Aorta (tissue), 5 donors: ENCODE results near the gene SMPD3. TPM values are rescaled to one million over a fixed set of nuclear protein-coding genes. Genes with fewer than 3 reads are reported as not detected.

Experiments
- ATAC-seq: fragments of 200-7000 bp; cut with Tn5 transposase; one replicate; pipeline ENCODE4 v1.9.1; 2022; ENCODE audit warnings: moderate library complexity; ENCODE audit not compliant: low FRiP score
- DNase-seq, 2 donors: peaks; one replicate each; pipeline ENCODE4 v3.0.0-alpha.2; 2020
- H3K27ac ChIP-seq, 2 donors: one replicate each; pipeline ENCODE4 v1.5.1; 2013; ENCODE audit warnings: low read length in 2 of 2, mild to moderate bottlenecking in 2 of 2, moderate library complexity in 2 of 2, control low read depth in 1 of 2, inconsistent platforms in 1 of 2, low read depth in 1 of 2
- H3K27me3 ChIP-seq, 2 donors: one replicate each; pipeline ENCODE4 v1.6.1; 2013; ENCODE audit warnings: control low read depth in 1 of 2, low read length in 1 of 2, mild to moderate bottlenecking in 1 of 2, moderate library complexity in 1 of 2; ENCODE audit not compliant: insufficient read depth in 2 of 2, control insufficient read depth in 1 of 2
- H3K36me3 ChIP-seq, 2 donors: one replicate each; pipeline ENCODE4 v1.6.1; 2013; ENCODE audit warnings: control low read depth in 1 of 2, low read length in 1 of 2, mild to moderate bottlenecking in 1 of 2; ENCODE audit not compliant: insufficient read depth in 2 of 2, control insufficient read depth in 1 of 2
- H3K4me1 ChIP-seq, 2 donors: one replicate each; pipeline ENCODE4 v1.6.1; 2013; ENCODE audit warnings: low read length in 2 of 2, control low read depth in 1 of 2, mild to moderate bottlenecking in 1 of 2, moderate library complexity in 1 of 2; ENCODE audit not compliant: insufficient read depth in 2 of 2, control insufficient read depth in 1 of 2
- H3K4me3 ChIP-seq, 2 donors: one replicate each; pipeline ENCODE4 v1.5.1; 2013; ENCODE audit warnings: low read length in 2 of 2, control low read depth in 1 of 2, mild to moderate bottlenecking in 1 of 2
- H3K9me3 ChIP-seq: one replicate; pipeline ENCODE4 v1.6.1; 2013; ENCODE audit warnings: mild to moderate bottlenecking, low read length; ENCODE audit not compliant: control insufficient read depth
- WGBS, 2 donors: extraction: QIAGEN DNeasy Blood & Tissue Kit; methylation state at CpG; one replicate each; pipeline ENCODE4 v1.1.7; 2013; 5-methylcytosine and 5-hydroxymethylcytosine counted together
- intact Hi-C, 2 donors: fragments of 100-400 bp; cut with DNase I; formaldehyde crosslinking; loops; one replicate each; pipeline versions ENCODE4 v1.14.2 to v1.15.0; 2022
- polyA plus RNA-seq, 2 donors: library from polyadenylated mRNA; stranded (reverse); fragments of 200-250 nt; gene quantifications; one replicate each; pipeline ENCODE4 v1.2.3, GENCODE V29; 2013
- total RNA-seq, 2 donors: library from RNA; stranded (reverse); fragmentation: NEBNext Ultra II Directional; extraction: Animal tissue kit (Norgen Biotek cat#: 25700); gene quantifications; one replicate each; pipeline ENCODE4 v1.2.1, GENCODE V29; 2021
- donor health status: healthy with polysubstance abuse.
- donor health status: Bipolar disorder and iron deficiency.
- donor health status: DM: no; HTN: no; CAD: no.
- donor health status: DM: no; HTN: no; CAD: no.
- donor health status: DM: yes; HTN: yes; CAD: no.

The SMPD3 gene
- total and polyA plus RNA-seq, 4 donors = 0.29 to 7.5 (median 1.1) TPM; not detected in 1

DNA sequence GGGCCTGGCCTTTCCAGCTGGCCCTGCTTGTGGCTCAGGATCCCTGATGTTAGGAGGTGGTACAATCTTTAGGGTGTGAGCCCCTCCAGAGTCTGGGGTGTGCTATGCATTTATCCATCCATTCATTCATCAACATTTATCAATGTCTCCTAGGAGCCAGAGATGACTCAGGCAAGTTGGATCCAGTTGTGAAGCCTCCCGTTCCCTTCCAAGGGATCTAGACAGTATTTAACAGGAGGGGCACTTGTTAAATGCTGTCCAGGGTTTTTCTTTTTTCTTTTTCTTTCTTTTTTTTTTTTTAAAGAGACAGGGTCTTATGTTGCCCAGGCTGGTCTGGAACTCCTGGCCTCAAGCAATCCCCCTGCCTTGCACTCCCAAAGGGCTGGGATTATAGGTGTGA is 42.0 kb upstream of the SMPD3 start:
- Histone ChIP-seq H3K4me1 (no peaks in the 10 kb centered on the region), H3K27ac (no peak overlapping the region), H3K9me3 (no peaks in the 10 kb centered on the region), H3K4me3 (no peak overlapping the region), H3K36me3 (no peaks in the 10 kb centered on the region), H3K27me3 (no peaks in the 10 kb centered on the region)
- ATAC-seq = no peak
- WGBS, 2 donors = 78 to 82% methylated on average over 1 of the region's 1 CpG
- intact Hi-C loops = no loop called here
- DNase-seq = no peak

DNA sequence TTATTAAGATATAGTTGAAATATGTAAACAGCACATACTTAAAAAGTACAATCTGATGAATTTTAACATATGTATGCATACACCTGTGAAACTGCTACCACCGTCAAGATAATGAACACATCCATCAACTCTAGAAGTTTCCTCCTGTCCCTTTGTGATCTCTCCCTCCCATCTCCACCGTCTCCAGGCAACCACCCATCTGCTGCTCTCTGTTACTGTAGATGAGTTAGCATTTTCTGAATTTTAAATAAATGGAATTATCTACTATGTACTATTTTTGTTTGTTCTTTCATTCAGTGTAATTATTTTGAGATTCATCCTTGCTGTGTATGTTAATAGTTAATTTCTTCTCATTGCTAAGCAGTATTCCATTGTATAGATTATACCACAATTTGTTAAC is 40.2 kb upstream of the SMPD3 start:
- Histone ChIP-seq H3K27me3 (no peaks in the 10 kb centered on the region), H3K27ac (no peak overlapping the region), H3K4me3 (no peak overlapping the region), H3K36me3 (no peaks in the 10 kb centered on the region), H3K4me1 (no peaks in the 10 kb centered on the region), H3K9me3 (no peaks in the 10 kb centered on the region)
- DNase-seq = no peak
- ATAC-seq = no peak
- intact Hi-C loops = no loop called here
- WGBS, 2 donors = 54 to 69% methylated on average over 2 of the region's 2 CpGs

DNA sequence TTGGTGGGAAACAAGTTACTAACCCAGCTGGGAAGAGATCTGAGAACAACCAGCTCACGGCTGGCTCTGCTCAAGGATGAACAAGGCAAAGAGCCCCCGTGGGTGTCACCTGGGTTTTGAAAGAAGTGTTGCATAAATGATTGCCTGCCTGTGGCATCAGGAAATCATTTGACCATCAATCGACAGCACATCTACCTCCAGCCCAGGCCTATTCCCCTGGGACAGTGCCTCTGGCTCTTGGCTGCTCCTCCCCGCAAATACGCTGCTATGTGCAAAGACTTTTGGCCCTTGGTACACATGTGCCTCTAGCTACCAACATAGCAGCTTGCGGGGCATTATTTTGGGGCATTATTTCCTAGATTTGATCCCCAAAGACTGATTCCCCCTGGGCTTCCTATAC is 39.4 kb upstream of the SMPD3 start:
- DNase-seq (peak in 1 of 2 donors; percentile 3), ATAC-seq (no peak)
- H3K27ac ChIP-seq = no peak overlapping the region
- H3K4me3 ChIP-seq = no peak overlapping the region
- H3K27me3 ChIP-seq = no peaks in the 10 kb centered on the region
- H3K36me3 ChIP-seq = no peaks in the 10 kb centered on the region
- 62 to 68% methylated on average over 6 of the region's 6 CpGs for WGBS, 2 donors
- intact Hi-C loops = no loop called here
- no peaks in the 10 kb centered on the region for H3K9me3 ChIP-seq
- H3K4me1 ChIP-seq = no peaks in the 10 kb centered on the region

- Histone ChIP-seq H3K9me3 (no peaks in the 10 kb centered on the region), H3K4me3 (no peak overlapping the region), H3K4me1 (no peaks in the 10 kb centered on the region), H3K36me3 (no peaks in the 10 kb centered on the region), H3K27me3 (no peaks in the 10 kb centered on the region), H3K27ac (no peak overlapping the region)
- intact Hi-C loops = no loop called here
- ATAC-seq (no peak), DNase-seq (no peak)
- WGBS, 2 donors = 17 to 21% methylated on average over 4 of the region's 4 CpGs
Measured at GRCh38 chr16:68487203-68487514, 38.9 kb upstream of the SMPD3 start.

- no peaks in the 10 kb centered on the region for H3K9me3 ChIP-seq
- no peaks in the 10 kb centered on the region for H3K36me3 ChIP-seq
- DNase-seq (no peak), ATAC-seq (no peak)
- intact Hi-C loops = no loop called here
- H3K4me3 ChIP-seq = no peak overlapping the region
- no peaks in the 10 kb centered on the region for H3K27me3 ChIP-seq
- WGBS, 2 donors = 7 to 23% methylated on average over 4 of the region's 4 CpGs
- H3K27ac ChIP-seq = no peak overlapping the region
- H3K4me1 ChIP-seq = no peaks in the 10 kb centered on the region
Measured at GRCh38 chr16:68486502-68487202, 38.3 kb upstream of the SMPD3 start.

- Histone ChIP-seq H3K27ac (no peak overlapping the region), H3K27me3 (no peaks in the 10 kb centered on the region), H3K4me3 (no peak overlapping the region), H3K9me3 (peaks cover 4% of the 10 kb centered on the region), H3K36me3 (no peaks in the 10 kb centered on the region), H3K4me1 (no peaks in the 10 kb centered on the region)
- DNase-seq = no peak
- 77 to 79% methylated on average over 5 of the region's 5 CpGs for WGBS, 2 donors
- no peak for ATAC-seq
- intact Hi-C loops = no loop called here
Measured at GRCh38 chr16:68481636-68482035, 33.3 kb upstream of the SMPD3 start.

- intact Hi-C loops = no loop called here
- DNase-seq (no peak), ATAC-seq (no peak)
- H3K4me1 ChIP-seq = no peaks in the 10 kb centered on the region
- peaks cover 4% of the 10 kb centered on the region for H3K9me3 ChIP-seq
- 70 to 78% methylated on average over 6 of the region's 6 CpGs for WGBS, 2 donors
- H3K27ac ChIP-seq = no peak overlapping the region
- H3K36me3 ChIP-seq = no peaks in the 10 kb centered on the region
- no peaks in the 10 kb centered on the region for H3K27me3 ChIP-seq
- no peak overlapping the region for H3K4me3 ChIP-seq
Measured at GRCh38 chr16:68480084-68480995, 32.0 kb upstream of the SMPD3 start.

GRCh38 chr16:68479271-68479670 is 31.0 kb upstream of the SMPD3 start:
- ATAC-seq (no peak), DNase-seq (no peak)
- Histone ChIP-seq H3K4me3 (no peak overlapping the region), H3K27me3 (no peaks in the 10 kb centered on the region), H3K36me3 (no peaks in the 10 kb centered on the region), H3K4me1 (no peaks in the 10 kb centered on the region), H3K27ac (no peak overlapping the region), H3K9me3 (peaks cover 4% of the 10 kb centered on the region)
- intact Hi-C loops = no loop called here
- 68% methylated on average over 2 of the region's 2 CpGs for WGBS, 2 donors
